Nephron (organoid): ENCODE data around the gene IL10RB.

Experiments used
- H3K27ac Mint-ChIP-seq, 3 experiments: 2 replicates each; pipeline ENCODE4 v1.8.0; 2020; ENCODE audit warnings: mixed read lengths in 3 of 3, mild to moderate bottlenecking in 2 of 3, moderate library complexity in 1 of 3
- H3K27me3 Mint-ChIP-seq: 2 replicates; pipeline ENCODE4 v1.8.0; 2021; ENCODE audit warnings: low read depth, mild to moderate bottlenecking, moderate library complexity, mixed read lengths
- H3K36me3 Mint-ChIP-seq: 2 replicates; pipeline ENCODE4 v1.8.0; 2020; ENCODE audit warnings: low read depth, mixed read lengths
- H3K4me1 Mint-ChIP-seq: 2 replicates; pipeline ENCODE4 v1.8.0; 2020; ENCODE audit warnings: mixed read lengths
- H3K4me3 Mint-ChIP-seq, 3 experiments: 2 replicates each; pipeline ENCODE4 v1.8.0; 2020; ENCODE audit warnings: mild to moderate bottlenecking in 3 of 3, mixed read lengths in 3 of 3, moderate library complexity in 2 of 3
- H3K9me3 Mint-ChIP-seq: 2 replicates; pipeline ENCODE4 v1.8.0; 2020; ENCODE audit warnings: mixed read lengths
- CTCF ChIP-seq, 3 experiments: fragments of 200-600 bp; sonication (generic); IDR thresholded peaks; one replicate each; pipeline ENCODE4 v1.5.0; 2021; ENCODE audit warnings: antibody characterized with exemption in 3 of 3; ENCODE audit not compliant: unreplicated experiment in 3 of 3

Gene IL10RB

DNA sequence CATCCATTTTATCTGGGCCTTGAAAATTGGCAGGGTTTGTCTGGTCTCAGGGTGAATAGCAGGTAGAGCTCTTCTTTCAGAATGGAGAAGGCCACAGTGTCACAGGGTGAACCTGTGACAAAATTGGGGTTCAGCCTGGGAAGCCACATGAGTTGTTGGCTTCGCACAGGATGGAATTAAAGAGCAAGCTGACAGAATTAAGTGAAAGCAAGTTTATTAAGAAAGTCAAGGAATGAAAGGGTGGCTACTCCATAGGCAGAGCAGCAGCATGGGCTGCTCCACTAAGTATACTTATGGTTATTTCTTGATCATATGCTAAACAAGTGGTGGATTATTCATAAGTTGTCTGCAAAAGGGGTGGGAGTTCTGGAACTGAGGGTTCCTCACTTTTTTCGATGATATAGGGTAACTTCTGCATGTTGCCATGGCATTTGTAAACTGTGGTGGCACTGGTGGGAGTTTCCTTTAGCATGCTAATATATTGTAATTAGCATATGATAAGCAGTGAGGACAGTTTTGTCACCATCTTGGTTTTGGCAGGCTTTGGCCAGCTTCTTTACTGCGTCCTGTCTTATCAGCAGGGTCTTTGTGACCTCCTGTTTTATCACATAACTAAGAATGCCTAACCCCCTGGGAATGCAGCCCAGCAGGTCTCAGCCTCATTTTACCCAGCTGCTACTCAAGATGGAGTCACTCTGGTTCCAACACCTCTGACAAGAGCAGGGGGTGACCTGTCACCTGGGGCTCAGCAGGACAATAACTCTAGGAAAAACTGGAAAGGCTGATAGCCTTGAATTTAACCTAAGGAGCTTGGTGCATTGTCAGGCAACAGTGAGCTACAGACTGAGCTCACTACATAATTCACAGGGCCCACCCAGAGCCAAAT lies 31.3 kb upstream of the IL10RB start:
- peaks cover 2% of the 10 kb centered on the region for H3K9me3 Mint-ChIP-seq
- H3K4me1 Mint-ChIP-seq, result peaks cover 18% of the 10 kb centered on the region
- H3K36me3 Mint-ChIP-seq, result peaks cover 22% of the 10 kb centered on the region
- no peaks in the 10 kb centered on the region for H3K27me3 Mint-ChIP-seq
- H3K4me3 Mint-ChIP-seq, result no peak overlapping the region
- no peak for TF ChIP-seq CTCF (IDR thresholded peaks at IDR 0.05; ENCODE audit: unreplicated experiment in 3 of 3)
- no peak overlapping the region for H3K27ac Mint-ChIP-seq

DNA sequence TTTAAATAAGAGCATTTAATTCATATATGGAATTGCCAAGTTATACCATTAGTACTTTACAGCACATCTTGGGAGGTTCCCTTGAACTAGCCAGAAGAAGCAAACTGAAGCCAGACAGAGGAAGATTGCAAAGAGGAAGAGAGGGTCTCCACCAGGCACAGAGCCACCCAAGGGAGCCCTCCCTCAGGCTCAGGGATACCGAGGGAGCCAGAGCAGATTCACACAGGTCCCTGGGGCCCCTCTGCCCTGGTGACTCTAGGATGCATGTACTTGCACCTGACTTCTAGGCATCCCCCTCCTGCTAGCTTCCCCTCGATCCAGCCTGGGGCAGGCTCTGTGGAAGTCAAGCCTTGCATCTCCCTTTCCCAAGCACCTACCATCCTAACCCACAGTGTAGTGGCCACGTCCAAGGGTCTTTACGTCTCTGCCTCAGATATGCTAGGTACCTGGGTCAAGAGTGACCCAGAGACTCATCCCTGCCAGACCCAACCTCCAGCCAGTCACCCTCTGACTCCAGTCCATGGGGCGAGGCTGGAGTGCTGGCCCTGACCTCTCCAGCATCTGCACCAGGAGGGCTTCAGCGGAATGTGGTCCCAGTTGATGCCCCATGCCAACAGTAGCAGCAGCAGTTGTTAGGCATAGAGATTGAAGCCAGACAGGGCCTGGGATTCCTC lies 30.0 kb upstream of the IL10RB start:
- peaks cover 22% of the 10 kb centered on the region for H3K36me3 Mint-ChIP-seq
- H3K27ac Mint-ChIP-seq, result peak overlapping the region in 1 of 3 experiments; percentile 10
- no peak overlapping the region for H3K4me3 Mint-ChIP-seq
- peaks cover 18% of the 10 kb centered on the region for H3K4me1 Mint-ChIP-seq
- no peak for TF ChIP-seq CTCF (IDR thresholded peaks at IDR 0.05; ENCODE audit: unreplicated experiment in 3 of 3)
- H3K9me3 Mint-ChIP-seq, result peaks cover 2% of the 10 kb centered on the region
- no peaks in the 10 kb centered on the region for H3K27me3 Mint-ChIP-seq

GRCh38 chr21:33236766-33237165 lies 29.4 kb upstream of the IL10RB start:
- Mint-ChIP-seq H3K4me3 (no peak overlapping the region), H3K9me3 (peaks cover 2% of the 10 kb centered on the region), H3K4me1 (peaks cover 14% of the 10 kb centered on the region), H3K27ac (peak overlapping the region in 1 of 3 experiments; percentile 10), H3K27me3 (no peaks in the 10 kb centered on the region), H3K36me3 (peaks cover 22% of the 10 kb centered on the region)
- TF ChIP-seq CTCF (IDR thresholded peaks at IDR 0.05; ENCODE audit: unreplicated experiment in 3 of 3), result no peak

- peaks cover 2% of the 10 kb centered on the region for H3K9me3 Mint-ChIP-seq
- H3K36me3 Mint-ChIP-seq, result peaks cover 26% of the 10 kb centered on the region
- no peak overlapping the region for H3K4me3 Mint-ChIP-seq
- TF ChIP-seq CTCF (IDR thresholded peaks at IDR 0.05; ENCODE audit: unreplicated experiment in 3 of 3), result no peak
- peaks cover 9% of the 10 kb centered on the region for H3K4me1 Mint-ChIP-seq
- no peaks in the 10 kb centered on the region for H3K27me3 Mint-ChIP-seq
- H3K27ac Mint-ChIP-seq, result no peak overlapping the region
Observed at GRCh38 chr21:33237486-33237885, 28.7 kb upstream of the IL10RB start.

- no peak overlapping the region for H3K27ac Mint-ChIP-seq
- peaks cover 26% of the 10 kb centered on the region for H3K36me3 Mint-ChIP-seq
- H3K4me3 Mint-ChIP-seq, result no peak overlapping the region
- H3K4me1 Mint-ChIP-seq, result peaks cover 9% of the 10 kb centered on the region
- no peak for TF ChIP-seq CTCF (IDR thresholded peaks at IDR 0.05; ENCODE audit: unreplicated experiment in 3 of 3)
- H3K27me3 Mint-ChIP-seq, result no peaks in the 10 kb centered on the region
- peaks cover 2% of the 10 kb centered on the region for H3K9me3 Mint-ChIP-seq
Observed at GRCh38 chr21:33238146-33238545, 28.0 kb upstream of the IL10RB start.
